ENCODE data around the gene CLHC1.
A peak's percentile ranks its signal among the peaks of the same experiment; 100 is the strongest.
"Not testable (repeated sequence)": the region's sequence is repeated elsewhere in the genome, so short reads cannot be mapped to it uniquely, and the experiment has no call there.

The CLHC1 gene

GRCh38 chr2:55241582-55241981, 9.5 kb upstream of the CLHC1 start:
- ATAC-seq, H3K27ac Mint-ChIP-seq, H3K4me1 Mint-ChIP-seq, H3K9me3 Mint-ChIP-seq, DNase-seq, H3K27me3 Mint-ChIP-seq, H3K4me3 Mint-ChIP-seq: not testable (repeated sequence)
- H3K36me3 Mint-ChIP-seq (ENCODE audit: low read depth): peaks cover 47% of the 10 kb centered on the region

- Mint-ChIP-seq H3K9me3 (no peaks in the 10 kb centered on the region), H3K27me3 (no peaks in the 10 kb centered on the region), H3K4me3 (no peak overlapping the region), H3K27ac (no peak overlapping the region), H3K36me3 (ENCODE audit: low read depth) (peaks cover 52% of the 10 kb centered on the region), H3K4me1 (peaks cover 14% of the 10 kb centered on the region)
- ATAC-seq: no peak
- DNase-seq: no peak
Measured at GRCh38 chr2:55239656-55240222, 7.6 kb upstream of the CLHC1 start.

- no peak overlapping the region for H3K4me3 Mint-ChIP-seq
- H3K36me3 Mint-ChIP-seq (ENCODE audit: low read depth): peaks cover 68% of the 10 kb centered on the region
- H3K27me3 Mint-ChIP-seq: no peaks in the 10 kb centered on the region
- ATAC-seq (no peak), DNase-seq (no peak)
- H3K4me1 Mint-ChIP-seq: peaks cover 26% of the 10 kb centered on the region
- H3K9me3 Mint-ChIP-seq: no peaks in the 10 kb centered on the region
- no peak overlapping the region for H3K27ac Mint-ChIP-seq
Measured at GRCh38 chr2:55236992-55237543, 5.0 kb upstream of the CLHC1 start.

GRCh38 chr2:55235724-55236538, 3.8 kb upstream of the CLHC1 start:
- DNase-seq (no peak), ATAC-seq (no peak)
- Mint-ChIP-seq H3K9me3 (no peaks in the 10 kb centered on the region), H3K27ac (peak overlapping the region; percentile 99), H3K4me1 (peaks cover 32% of the 10 kb centered on the region), H3K4me3 (peak overlapping the region; percentile 98), H3K27me3 (no peaks in the 10 kb centered on the region), H3K36me3 (ENCODE audit: low read depth) (peaks cover 63% of the 10 kb centered on the region)

GRCh38 chr2:55233658-55233940, 1.5 kb upstream of the CLHC1 start:
- no peaks in the 10 kb centered on the region for H3K9me3 Mint-ChIP-seq
- no peaks in the 10 kb centered on the region for H3K27me3 Mint-ChIP-seq
- peak overlapping the region; percentile 98 for H3K4me3 Mint-ChIP-seq
- H3K36me3 Mint-ChIP-seq (ENCODE audit: low read depth): peaks cover 63% of the 10 kb centered on the region
- DNase-seq (no peak), ATAC-seq (no peak)
- peaks cover 50% of the 10 kb centered on the region for H3K4me1 Mint-ChIP-seq
- H3K27ac Mint-ChIP-seq: peak overlapping the region; percentile 99

- peak overlapping the region; percentile 98 for H3K4me3 Mint-ChIP-seq
- H3K27ac Mint-ChIP-seq: peak overlapping the region; percentile 99
- ATAC-seq (no peak), DNase-seq (peak; percentile 44)
- H3K27me3 Mint-ChIP-seq: no peaks in the 10 kb centered on the region
- no peaks in the 10 kb centered on the region for H3K9me3 Mint-ChIP-seq
- H3K36me3 Mint-ChIP-seq (ENCODE audit: low read depth): peaks cover 66% of the 10 kb centered on the region
- peaks cover 55% of the 10 kb centered on the region for H3K4me1 Mint-ChIP-seq
Measured at GRCh38 chr2:55232863-55233657, 967 bp upstream of the CLHC1 start.

GRCh38 chr2:55231546-55232083, 478 bp downstream of the CLHC1 start:
- H3K4me1 Mint-ChIP-seq: peaks cover 65% of the 10 kb centered on the region
- peak overlapping the region; percentile 98 for H3K4me3 Mint-ChIP-seq
- peak overlapping the region; percentile 99 for H3K27ac Mint-ChIP-seq
- no peak for DNase-seq
- peaks cover 61% of the 10 kb centered on the region for H3K36me3 Mint-ChIP-seq (ENCODE audit: low read depth)
- no peaks in the 10 kb centered on the region for H3K9me3 Mint-ChIP-seq
- ATAC-seq: no peak
- no peaks in the 10 kb centered on the region for H3K27me3 Mint-ChIP-seq

- ATAC-seq (no peak), DNase-seq (no peak)
- Mint-ChIP-seq H3K36me3 (ENCODE audit: low read depth) (peaks cover 51% of the 10 kb centered on the region), H3K27ac (peak overlapping the region; percentile 7), H3K9me3 (no peaks in the 10 kb centered on the region), H3K4me3 (peak overlapping the region; percentile 98), H3K4me1 (peaks cover 58% of the 10 kb centered on the region), H3K27me3 (no peaks in the 10 kb centered on the region)
Measured at GRCh38 chr2:55230551-55230950, 1.5 kb downstream of the CLHC1 start.

GRCh38 chr2:55229221-55229620, 2.9 kb downstream of the CLHC1 start:
- peaks cover 38% of the 10 kb centered on the region for H3K36me3 Mint-ChIP-seq (ENCODE audit: low read depth)
- no peak overlapping the region for H3K4me3 Mint-ChIP-seq
- DNase-seq (no peak), ATAC-seq (no peak)
- H3K4me1 Mint-ChIP-seq: peaks cover 46% of the 10 kb centered on the region
- H3K27me3 Mint-ChIP-seq: no peaks in the 10 kb centered on the region
- H3K9me3 Mint-ChIP-seq: no peaks in the 10 kb centered on the region
- peak overlapping the region; percentile 8 for H3K27ac Mint-ChIP-seq

- Mint-ChIP-seq H3K27ac (peak overlapping the region; percentile 36), H3K4me3 (no peak overlapping the region), H3K4me1 (peaks cover 40% of the 10 kb centered on the region), H3K27me3 (no peaks in the 10 kb centered on the region), H3K9me3 (no peaks in the 10 kb centered on the region), H3K36me3 (ENCODE audit: low read depth) (peaks cover 27% of the 10 kb centered on the region)
- DNase-seq (no peak), ATAC-seq (no peak)
Measured at GRCh38 chr2:55228226-55228563, 3.9 kb downstream of the CLHC1 start.

- Mint-ChIP-seq H3K4me3 (peak overlapping the region; percentile 1), H3K4me1 (peaks cover 42% of the 10 kb centered on the region), H3K36me3 (ENCODE audit: low read depth) (peaks cover 22% of the 10 kb centered on the region), H3K27ac (peak overlapping the region; percentile 36)
- DNase-seq, H3K9me3 Mint-ChIP-seq, H3K27me3 Mint-ChIP-seq, ATAC-seq: not testable (repeated sequence)
Measured at GRCh38 chr2:55227437-55228225, 4.5 kb downstream of the CLHC1 start.

GRCh38 chr2:55225481-55226020, 6.5 kb downstream of the CLHC1 start:
- Mint-ChIP-seq H3K36me3 (ENCODE audit: low read depth) (peaks cover 18% of the 10 kb centered on the region), H3K27me3 (no peaks in the 10 kb centered on the region), H3K27ac (no peak overlapping the region), H3K4me3 (no peak overlapping the region), H3K9me3 (no peaks in the 10 kb centered on the region), H3K4me1 (peaks cover 51% of the 10 kb centered on the region)
- ATAC-seq (no peak), DNase-seq (no peak)

GRCh38 chr2:55224761-55225261, 7.3 kb downstream of the CLHC1 start:
- peaks cover 17% of the 10 kb centered on the region for H3K36me3 Mint-ChIP-seq (ENCODE audit: low read depth)

More at GRCh38 chr2:55224761-55225261, 7.3 kb downstream of the CLHC1 start:
- no peak overlapping the region for H3K4me3 Mint-ChIP-seq
- no peaks in the 10 kb centered on the region for H3K9me3 Mint-ChIP-seq
- peaks cover 44% of the 10 kb centered on the region for H3K4me1 Mint-ChIP-seq
- no peak for ATAC-seq
- DNase-seq: no peak
- H3K27me3 Mint-ChIP-seq: no peaks in the 10 kb centered on the region
- H3K27ac Mint-ChIP-seq: no peak overlapping the region

All from activated naive CD8-positive, alpha-beta T cell treated with anti-CD3 and anti-CD28 coated beads, Interleukin-2, amount 50 U/mL, for 24 hours (primary cell).